Ecto neural progenitor cell (in vitro differentiated cells): Measurements from ENCODE around the gene MYPN.
"Not testable (repeated sequence)": the region's sequence is repeated elsewhere in the genome, so short reads cannot be mapped to it uniquely, and the experiment has no call there.

ENCODE experiments used
- DNase-seq: peaks from one replicate; pipeline ENCODE4 v3.0.0-alpha.2; 2018; ENCODE audit warnings: low spot score

The MYPN gene

DNA sequence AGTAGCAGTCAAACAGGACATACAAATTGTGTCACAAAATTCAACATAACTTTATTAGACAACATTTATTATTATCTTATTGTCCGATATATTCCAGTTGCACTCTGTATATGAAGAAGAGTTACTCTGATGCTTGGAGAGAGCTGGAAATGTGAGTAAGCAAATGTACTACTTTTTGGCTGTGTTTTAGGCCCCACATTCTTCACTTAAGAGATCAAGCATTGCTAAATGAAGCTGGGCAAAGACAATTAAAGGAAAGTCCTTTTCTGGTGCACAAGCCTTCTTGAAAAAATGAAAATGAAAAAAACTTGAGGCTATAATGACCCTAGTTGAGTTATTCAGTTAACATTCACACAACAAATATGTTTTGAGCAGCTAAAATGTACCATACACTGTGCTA, 26.1 kb downstream of the MYPN start:
- no peak for DNase-seq

DNA sequence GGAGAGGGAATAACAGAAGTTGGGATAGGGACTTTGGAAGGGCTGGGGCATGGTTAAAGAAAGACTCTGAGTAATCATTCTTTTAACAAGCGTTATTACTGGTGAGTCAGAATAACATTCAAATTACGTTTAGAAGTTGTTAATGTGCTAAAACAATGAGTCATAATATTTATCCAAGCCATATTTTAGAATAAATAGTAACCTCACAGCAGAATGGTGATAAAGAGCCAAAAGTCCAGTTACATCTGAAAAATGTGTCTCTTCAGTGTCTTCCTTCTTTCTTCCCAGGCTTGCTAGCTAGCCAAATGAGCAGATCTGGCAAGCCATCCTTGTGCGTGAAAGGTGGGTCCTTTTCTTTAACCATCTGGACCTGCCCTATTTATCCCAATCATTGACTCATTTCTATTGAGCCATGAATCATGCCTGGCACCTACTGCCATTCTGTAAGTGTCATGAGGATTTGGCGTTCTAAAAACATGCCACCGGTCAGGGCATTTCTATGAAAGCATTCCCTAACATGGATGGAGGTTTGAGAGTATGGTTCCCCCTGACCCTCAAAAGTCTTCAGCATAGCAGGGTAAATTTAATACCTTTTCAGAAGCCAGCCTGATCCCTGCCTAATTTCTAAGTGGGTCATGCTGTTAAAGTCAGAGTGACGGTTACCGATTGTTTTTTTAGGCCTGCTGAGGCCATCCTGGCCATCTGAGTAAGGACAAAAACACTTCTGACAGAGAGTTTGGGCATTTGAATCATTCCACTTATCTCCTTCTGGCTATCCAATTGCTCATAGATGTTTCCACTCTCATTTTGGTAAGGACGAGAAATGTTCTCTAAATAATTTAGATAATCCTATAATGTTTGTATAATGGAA, 26.9 kb downstream of the MYPN start:
- no peak for DNase-seq

DNA sequence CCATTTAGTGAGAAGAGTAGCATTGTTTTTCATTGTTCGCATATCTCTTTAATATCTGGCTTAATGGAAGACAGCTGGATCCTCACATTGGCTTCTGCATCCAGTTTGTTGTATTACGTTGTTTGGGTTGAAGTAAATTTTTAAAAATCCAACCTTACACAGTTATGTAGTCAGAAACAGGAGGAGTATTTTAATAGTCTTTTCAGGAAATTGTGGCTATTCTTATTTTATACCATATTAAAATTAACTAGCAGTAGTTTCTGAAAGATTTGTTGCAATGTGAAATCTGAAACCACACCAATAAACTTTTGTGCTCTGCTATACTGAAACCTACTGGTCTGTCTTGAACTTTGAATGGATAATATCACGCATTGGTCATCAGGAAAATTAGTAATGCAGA, 27.9 kb downstream of the MYPN start:
- no peak for DNase-seq

DNA sequence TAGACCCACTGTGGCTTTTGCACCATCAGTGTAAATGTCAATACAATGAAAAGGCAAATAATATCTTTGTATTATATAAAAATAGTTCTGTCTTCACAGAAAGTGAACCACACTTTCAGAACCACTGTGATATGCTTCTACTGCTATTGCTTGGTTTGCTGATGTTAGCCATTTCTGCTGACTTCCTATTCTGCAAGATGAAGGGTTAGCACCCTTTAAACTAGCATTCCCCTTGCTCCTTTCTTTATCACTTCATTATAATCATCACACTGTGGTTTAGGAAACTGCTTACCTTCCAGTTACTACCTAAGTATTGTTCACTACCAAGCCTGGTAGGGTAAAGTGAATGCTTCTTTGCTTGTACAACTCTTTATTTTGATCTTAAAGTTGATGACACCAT, 29.2 kb downstream of the MYPN start:
- no peak for DNase-seq

DNA sequence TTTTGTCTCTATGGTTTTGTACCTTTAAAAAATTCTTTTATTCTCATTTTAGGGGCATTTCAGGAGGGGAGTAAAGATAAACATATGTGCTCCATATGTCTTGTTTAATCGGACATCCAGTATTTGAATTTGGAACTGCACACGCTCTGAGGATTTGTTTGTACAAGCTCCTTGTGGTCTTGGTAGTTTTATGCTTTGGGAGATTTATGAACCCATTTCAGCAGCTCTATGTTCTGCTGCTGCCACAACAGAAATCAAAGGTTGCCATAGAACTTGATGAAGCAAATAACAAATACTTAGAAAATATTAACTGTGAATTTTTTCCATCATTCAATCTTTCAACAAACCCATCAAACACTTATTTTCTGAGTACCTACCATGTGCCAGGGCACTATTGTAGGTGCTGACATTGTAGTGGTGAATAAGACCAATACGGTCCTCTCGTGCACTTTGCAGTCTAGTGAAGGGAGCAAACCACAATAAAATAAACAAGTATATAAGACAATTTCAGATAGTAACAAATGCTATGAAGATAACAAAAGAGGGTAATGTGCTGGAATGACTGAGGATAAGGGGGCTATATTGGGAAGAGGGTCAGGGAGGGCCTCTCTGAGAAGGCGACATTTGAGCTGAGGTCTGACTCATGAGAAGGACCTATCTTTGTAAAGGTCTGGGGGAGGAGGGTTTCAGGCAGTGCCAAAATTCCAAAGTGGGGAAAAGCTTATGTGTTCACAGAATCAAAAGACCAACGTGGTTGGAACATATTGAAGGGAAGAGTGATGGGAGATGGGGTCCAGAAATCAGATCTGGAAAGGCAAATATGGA, 30.4 kb downstream of the MYPN start:
- DNase-seq = no peak

DNA sequence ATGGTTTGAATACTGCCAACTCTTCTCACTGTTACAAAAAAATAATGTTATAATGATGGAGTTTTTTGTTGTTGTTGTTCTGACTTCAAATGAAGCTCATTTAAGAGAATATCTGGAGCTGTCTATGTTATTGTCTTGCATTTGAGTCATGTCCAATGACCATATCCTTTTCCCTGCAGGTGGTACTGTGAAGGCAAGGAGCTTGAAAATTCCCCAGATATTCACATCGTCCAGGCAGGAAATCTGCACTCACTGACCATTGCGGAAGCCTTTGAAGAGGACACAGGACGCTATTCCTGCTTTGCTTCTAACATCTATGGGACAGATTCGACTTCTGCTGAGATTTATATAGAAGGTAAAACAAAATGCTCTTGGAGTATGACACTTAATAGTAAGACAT, 33.5 kb downstream of the MYPN start:
- DNase-seq = no peak

DNA sequence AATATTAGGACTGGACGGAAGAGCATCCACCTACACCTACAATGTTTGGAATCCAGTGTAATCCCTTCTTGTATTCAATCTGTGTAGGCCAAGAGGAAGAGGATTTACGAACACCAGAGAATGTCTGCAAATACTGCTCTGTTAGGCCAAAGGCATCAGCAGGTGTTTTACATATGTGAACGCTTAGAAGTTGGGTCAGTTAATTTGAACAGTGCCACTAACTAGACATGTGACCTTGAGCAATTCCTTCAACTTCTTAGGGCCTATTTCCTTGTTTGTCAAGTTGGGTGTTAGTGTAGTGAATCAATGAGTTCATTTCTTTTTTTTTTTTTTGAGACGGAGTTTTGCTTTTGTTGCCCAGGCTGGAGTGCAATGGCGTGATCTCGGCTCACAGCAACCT, 35.4 kb downstream of the MYPN start:
- no peak for DNase-seq

DNA sequence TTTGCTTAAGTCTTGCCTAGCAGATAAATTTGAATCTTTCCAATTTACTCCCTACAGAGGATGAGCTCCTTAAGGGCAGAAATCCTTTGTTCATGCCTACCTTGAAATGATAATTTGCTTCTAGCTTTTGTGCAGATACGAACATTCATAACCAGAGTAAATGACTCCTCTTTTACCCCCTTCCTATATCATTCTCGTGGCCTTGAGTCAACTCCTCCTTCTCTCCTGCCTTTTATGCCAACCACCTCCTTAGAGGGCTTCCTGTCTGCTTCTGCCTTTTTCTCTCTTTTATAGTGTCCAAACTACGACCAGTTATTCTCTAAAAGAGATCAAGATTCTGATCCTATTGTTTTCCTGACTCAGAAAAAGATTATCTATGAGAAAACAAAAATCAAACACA, 36.4 kb downstream of the MYPN start:
- DNase-seq = no peak

DNA sequence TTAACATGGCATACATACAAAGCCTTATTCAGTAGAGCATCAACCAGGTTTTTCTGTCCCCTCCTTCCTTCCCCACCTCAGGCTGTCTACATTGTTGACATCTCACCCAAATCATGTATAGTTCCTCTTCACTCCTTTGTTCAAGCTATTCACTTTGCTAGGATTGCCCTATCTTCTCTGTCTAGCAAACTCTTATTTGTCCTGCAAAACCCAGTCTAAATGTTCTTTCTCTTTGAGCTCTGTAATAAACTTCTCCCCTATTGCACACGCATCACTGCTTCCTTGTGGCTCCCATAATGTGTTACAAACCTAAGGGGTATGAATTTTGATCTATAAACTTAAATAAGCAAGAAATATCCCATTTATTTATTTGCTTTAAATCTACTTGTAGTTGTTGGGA, 36.8 kb downstream of the MYPN start:
- no peak for DNase-seq

DNA sequence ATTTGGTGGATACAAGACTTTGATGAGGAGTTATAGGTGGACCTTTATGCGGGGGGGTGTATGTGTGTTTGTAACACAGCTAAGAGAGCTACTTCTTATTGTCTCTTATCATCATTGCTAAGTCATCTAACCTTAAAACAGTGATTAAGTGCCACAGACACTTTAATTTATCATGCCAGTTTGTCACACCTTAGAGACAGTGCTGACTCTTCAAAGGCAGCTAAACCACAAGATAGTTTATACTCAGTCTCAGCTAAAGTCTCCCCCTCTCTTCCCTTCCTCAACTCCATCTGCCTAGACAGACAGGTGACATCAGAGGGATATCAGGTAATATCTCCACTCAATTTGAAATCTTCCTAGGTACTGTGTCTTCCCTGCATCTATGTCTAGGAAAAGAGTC, 42.2 kb downstream of the MYPN start:
- DNase-seq = no peak

DNA sequence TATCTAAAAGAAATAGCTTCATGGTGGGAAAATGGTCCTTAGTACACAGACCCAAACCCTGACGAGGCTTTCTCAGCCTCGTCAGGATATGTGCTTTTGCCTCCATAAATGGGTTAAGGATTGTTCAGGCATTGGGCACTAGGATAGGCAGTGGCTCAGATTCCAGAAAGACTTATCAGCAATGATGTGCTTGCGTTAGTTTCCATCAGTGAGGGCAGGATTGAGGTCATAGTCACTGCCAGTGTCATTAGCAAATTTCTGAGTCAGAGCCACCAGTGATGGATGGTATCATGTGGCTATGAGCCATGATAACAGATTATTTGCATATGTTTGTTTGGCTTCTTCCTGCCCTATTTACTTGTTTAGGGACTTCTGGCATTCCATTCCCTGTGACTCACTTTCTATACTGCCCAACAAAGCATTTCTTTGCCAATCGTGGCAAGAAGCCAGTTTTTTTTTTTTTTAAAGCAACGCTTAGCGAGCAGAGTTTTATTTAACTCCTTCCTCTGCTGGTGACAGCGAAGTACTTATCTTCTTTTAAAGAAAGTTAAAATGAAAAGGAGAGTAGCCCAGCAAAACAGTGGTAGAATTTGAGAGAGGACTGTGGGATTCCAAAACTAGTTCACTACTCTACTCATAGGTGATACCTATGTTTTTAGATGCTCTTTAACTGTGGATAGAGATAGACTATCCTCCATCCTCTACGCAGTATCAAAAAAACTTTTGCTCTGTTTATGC, 44.4 kb downstream of the MYPN start:
- no peak for DNase-seq

DNA sequence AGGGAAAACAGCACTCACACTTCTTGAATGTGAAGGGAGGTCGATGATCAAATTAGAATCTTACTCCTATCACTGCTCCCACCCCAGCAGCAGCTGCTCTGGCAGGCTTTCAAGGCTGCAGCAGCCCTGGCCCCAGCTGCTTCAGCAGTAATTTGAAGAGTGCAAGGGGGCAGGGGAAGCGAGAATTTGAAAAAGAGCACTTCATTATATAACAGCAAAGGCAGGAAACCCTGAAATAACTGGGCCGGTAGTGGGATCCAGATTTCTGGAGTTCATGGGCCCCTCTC, 44.9 kb downstream of the MYPN start:
- DNase-seq = no peak

DNA sequence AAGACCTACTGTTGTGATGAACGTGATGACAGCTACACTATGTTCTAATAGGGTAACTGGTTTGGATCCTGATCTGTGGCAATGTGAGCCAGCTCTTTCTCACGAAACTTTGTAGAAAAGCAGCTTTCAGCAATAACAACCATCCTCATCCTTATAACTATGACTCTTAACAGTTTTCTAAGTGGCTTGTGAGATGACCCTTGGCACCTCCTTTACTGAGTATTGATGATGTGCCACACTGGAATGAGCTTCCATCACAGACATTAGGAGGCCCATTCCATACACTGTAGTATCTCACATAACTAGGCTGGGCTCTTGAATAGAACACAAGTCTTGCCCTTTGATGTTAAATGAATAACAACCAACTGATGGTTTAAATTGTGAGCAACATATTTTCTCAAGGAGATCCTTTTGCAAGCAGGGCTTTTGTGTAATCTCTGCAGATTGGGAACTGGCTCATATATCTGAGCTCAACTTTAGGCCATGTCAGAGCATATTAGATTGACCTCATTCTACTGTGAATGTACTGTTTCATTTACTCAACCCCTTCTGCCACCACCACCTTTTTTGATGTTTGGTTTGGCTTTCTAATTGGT, 46.4 kb downstream of the MYPN start:
- no peak for DNase-seq

DNA sequence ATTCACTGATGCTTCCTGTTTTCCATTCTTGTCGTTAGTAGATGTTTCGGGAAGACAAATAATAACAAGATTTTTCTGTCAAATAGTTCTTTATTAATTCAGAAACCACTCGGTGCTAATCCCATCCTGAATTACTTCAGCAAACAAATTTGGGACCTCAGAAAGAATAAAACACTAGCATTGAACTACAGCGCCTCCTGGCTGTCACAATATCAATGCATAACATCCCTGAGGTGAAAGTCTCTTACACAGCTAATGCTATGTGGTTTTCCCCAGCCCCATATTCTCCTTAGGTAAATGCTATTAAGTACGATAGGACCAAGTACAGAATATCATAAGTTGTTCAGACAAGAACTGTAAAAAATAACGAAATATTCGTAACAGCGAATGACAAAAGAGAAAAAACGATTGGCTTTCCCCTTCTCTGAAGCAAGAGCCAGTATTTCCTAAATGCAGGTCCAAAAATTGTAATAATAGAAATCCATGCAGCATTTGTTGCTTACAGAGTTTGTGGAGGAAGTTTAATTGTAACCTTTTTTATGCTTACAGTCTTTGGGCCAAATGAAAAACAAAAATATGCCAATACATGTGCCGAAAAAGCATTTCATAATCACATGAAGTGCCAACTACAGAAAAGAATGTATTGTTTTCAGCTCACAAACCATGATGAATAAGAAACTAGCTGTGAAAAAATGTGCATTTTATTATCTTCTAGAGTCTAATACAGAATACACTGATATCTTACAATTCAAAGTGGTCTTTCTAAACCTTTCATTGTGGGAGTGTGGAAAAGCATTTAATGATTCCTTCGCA, 47.3 kb downstream of the MYPN start:
- DNase-seq = no peak

DNA sequence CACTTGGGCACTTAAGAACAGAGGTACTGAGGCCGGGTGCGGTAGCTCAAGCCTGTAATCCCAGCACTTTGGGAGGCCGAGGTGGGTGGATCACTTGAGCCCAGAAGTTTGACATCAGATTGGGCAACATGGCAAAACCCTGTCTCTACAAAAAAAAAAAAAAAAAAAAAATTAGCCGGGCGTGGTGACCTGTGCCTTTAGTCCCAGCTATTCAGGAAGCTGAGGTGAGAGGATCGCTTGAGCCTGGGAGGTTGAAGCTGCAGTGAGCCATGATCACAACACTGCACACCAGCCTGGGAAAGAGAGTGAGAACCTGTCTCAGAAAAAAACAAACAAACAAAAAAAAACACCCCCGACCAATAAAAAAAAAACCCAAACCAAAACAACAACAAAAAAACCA, 48.2 kb downstream of the MYPN start:
- not testable (repeated sequence) for DNase-seq

DNA sequence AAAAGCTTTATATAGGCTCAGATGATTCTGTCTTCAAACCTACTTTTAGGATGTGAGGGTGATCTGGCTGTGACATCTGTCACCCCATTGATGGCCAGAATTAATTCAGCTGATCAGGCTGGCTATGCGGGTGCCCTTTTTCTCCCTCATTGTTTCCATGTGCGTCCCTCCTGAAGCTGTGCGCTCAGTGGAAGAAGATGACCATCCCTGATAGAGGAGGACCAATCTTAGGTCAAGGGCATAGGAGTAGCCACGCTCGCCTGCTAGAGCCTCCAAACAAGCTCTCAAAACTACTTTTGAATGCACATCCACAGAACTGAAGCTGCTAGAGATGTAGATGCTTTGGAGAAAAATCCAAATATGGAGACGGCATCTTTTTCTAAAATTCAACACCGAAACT, 48.7 kb downstream of the MYPN start:
- no peak for DNase-seq

DNA sequence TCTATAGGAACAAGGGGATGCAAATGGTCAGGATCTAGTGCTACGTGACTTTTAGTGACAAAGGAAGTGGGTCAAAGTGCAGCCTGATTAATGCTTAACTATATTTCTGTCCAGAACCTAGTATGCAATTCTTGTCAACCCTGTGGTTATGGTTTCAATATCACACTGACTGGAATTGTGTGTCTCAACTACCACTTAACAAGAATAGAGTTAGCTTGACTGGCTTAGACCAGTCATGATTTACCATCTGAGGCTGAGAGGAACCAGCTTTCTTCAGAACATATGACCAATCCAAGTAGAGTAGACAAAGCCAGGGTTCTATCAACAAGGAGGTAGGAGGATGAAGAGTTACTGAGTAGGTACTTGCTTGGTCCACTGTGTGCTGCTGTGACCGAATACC, 54.4 kb downstream of the MYPN start:
- no peak for DNase-seq

DNA sequence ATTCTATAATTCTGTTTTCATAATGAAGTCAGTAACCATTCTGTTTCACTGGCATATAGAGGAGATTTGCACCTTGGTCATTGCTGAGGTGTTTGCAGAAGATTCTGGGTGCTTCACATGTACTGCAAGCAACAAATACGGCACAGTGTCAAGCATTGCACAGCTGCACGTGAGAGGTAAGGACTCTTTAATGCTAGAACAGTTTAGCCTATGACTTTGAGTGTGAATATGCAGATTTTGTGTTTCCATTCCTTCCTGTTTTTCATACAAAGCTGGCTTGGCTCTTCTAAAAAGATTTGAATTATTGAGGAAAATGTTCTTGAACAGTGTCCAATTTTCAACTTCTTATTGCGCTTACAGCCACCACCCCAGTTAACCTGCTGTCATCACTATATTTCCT, 56.4 kb downstream of the MYPN start:
- no peak for DNase-seq

DNA sequence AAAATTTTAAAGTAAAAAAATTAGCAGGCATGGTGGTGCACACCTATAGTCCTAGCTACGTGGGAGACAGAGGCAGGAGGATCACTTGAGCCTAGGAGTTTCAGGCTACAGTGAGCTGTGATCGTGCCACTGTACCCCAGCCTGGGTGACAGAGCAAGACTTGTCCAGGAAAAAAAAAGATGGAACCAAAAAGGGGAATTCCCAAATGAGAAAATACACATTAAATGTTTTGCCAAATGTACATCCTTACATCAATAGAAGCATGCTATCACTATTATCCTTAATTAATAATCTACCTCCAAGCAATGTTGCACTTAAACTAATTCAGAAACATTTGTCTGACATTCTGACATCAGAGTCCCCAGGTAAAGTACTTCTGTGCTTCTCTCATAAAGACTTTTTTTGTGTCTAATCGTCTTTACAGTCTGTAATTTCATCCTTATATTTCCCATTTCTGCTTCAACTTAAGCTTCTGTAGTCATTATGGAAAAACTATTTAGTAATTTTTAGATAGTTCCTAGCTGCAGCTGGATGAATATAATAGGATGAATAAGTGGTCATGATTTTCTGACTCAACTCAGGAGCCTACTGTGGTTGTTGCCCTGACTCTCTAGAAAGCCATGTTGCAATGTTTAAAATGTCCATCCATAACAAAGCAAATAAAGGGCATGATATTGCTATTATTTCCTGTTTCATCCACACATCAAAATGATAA, 57.7 kb downstream of the MYPN start:
- DNase-seq = no peak

DNA sequence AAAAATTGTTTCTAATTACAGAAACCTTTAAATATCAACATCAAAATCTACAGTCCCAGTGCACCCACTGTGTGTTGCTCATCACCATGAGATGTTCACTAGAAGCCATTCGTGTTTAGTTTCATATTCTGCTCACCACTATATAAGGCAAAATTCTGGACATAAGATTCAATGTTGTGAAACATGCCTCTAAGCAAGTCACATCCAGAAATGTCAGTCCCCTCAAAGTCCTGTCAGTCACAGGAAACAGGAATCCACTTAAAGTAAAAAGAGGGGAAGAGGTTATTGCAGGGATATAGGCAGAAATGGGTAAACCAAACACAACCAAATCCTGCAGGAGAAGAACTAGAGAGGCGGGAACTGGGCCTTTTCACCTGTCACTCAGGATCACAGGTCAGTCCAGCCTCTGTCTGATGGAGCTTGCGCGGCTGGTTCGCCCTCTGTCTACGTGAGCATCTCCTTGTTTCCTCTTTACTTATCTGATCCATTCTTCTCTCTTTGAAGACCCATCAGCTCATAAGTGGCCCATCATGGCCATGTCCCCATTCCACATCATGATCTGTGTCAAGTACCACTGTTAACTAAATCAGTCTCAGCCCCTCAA, 58.4 kb downstream of the MYPN start:
- DNase-seq = no peak
